MM.1S (cell line): Measurements from ENCODE around the gene NDOR1.

Source experiments
- DNase-seq: peaks from one replicate; pipeline ENCODE4 v3.0.0-alpha.2; 2015
- H2AFZ ChIP-seq: fragments of 300-600 bp; sonication (generic); 2 replicates; pipeline ENCODE4 v1.6.0; 2016; ENCODE audit warnings: antibody characterized with exemption, low read length
- H3F3A ChIP-seq: fragments of 300-600 bp; sonication (generic); 2 replicates; pipeline ENCODE4 v1.6.1; 2016; ENCODE audit warnings: mild to moderate bottlenecking, antibody characterized with exemption, low read length, moderate library complexity, mixed read lengths; ENCODE audit not compliant: insufficient read depth
- H3K27ac ChIP-seq: fragments of 300-600 bp; sonication (generic); 2 replicates; pipeline ENCODE4 v1.5.1; 2016; ENCODE audit warnings: mild to moderate bottlenecking, low read length
- H3K27me3 ChIP-seq: fragments of 300-600 bp; sonication (generic); replicated peaks from 2 replicates; pipeline ENCODE4 v1.6.0; 2016; ENCODE audit warnings: low read length; ENCODE audit not compliant: insufficient read depth
- H3K36me3 ChIP-seq: fragments of 300-600 bp; sonication (generic); replicated peaks from 2 replicates; pipeline ENCODE4 v1.6.1; 2016; ENCODE audit warnings: mild to moderate bottlenecking, low read length, mixed read lengths; ENCODE audit not compliant: insufficient read depth
- H3K4me1 ChIP-seq: fragments of 300-600 bp; sonication (generic); 2 replicates; pipeline ENCODE4 v1.6.1; 2016; ENCODE audit warnings: low read length, mixed read lengths
- H3K4me2 ChIP-seq: fragments of 300-600 bp; sonication (generic); 2 replicates; pipeline ENCODE4 v1.6.0; 2016; ENCODE audit warnings: low read depth, low read length
- H3K4me3 ChIP-seq: fragments of 300-600 bp; sonication (generic); 2 replicates; pipeline ENCODE4 v1.5.1; 2016; ENCODE audit warnings: low read length, mixed read lengths
- H3K79me2 ChIP-seq: fragments of 300-600 bp; sonication (generic); 2 replicates; pipeline ENCODE4 v1.6.1; 2016; ENCODE audit warnings: mixed run types, low read length, mixed read lengths
- H3K9ac ChIP-seq: fragments of 300-600 bp; sonication (generic); 2 replicates; pipeline ENCODE4 v1.6.1; 2016; ENCODE audit warnings: low read length, mixed read lengths
- H3K9me2 ChIP-seq: fragments of 300-600 bp; sonication (generic); replicated peaks from 2 replicates; pipeline ENCODE4 v1.6.1; 2016; ENCODE audit warnings: mild to moderate bottlenecking, low read length, mixed read lengths; ENCODE audit not compliant: insufficient read depth
- H3K9me3 ChIP-seq: fragments of 300-600 bp; sonication (generic); replicated peaks from 2 replicates; pipeline ENCODE4 v1.6.1; 2016; ENCODE audit warnings: mild to moderate bottlenecking, low read length, mixed read lengths; ENCODE audit not compliant: insufficient read depth
- H4K20me1 ChIP-seq: fragments of 300-600 bp; sonication (generic); 2 replicates; pipeline ENCODE4 v1.6.1; 2016; ENCODE audit warnings: mild to moderate bottlenecking, low read length, moderate library complexity, mixed read lengths; ENCODE audit not compliant: insufficient read depth
- CTCF ChIP-seq: fragments of 300-600 bp; sonication (generic); IDR thresholded peaks from 2 replicates; pipeline ENCODE4 v1.5.1; 2016; ENCODE audit warnings: antibody characterized with exemption, low read length, mixed read lengths
- EZH2 ChIP-seq: fragments of 300-600 bp; sonication (generic); optimal IDR thresholded peaks from 2 replicates; pipeline ENCODE3; 2017; ENCODE audit warnings: low read depth, mild to moderate bottlenecking, antibody characterized with exemption, low read length, mixed read lengths
- EZH2phosphoT487 ChIP-seq: fragments of 300-600 bp; sonication (generic); IDR thresholded peaks from 2 replicates; pipeline ENCODE4 v1.6.1; 2018; ENCODE audit warnings: antibody characterized with exemption, low read length

The NDOR1 gene

DNA sequence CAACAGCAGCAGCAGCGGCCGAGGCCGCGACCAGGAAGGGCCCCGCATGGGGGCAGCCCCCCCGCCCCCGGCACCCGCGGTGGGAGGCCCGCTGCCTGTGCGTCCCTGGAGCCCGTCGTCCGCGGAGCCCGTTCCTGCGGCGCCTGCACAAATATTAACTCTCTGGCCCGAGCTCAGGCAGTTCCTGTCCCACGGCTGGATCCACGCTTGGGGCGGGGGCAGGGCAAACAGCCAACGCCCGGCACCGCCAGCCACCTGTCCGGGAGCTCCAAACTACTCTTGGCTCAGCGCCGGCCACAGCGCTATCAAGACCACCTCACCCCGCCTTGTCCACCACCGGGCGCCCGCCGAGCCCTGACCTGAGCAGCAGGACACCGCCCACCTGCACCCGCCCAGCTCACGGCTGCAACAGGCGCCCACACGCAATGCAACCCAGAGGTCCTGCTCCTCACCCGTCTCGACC, 35.6 kb upstream of the NDOR1 start, which contains the start of gene LRRC26:
TSS of gene LRRC26 (minus strand) at position 156 of the 463 bp plus-strand sequence. CDS start at position 48, 108 bp downstream.
- H3K36me3 ChIP-seq, result no peaks in the 10 kb centered on the region
- no peak for TF ChIP-seq EZH2phosphoT487
- TF ChIP-seq EZH2, result no peak
- no peak for TF ChIP-seq CTCF
- H3K9me2 ChIP-seq, result no peaks in the 10 kb centered on the region
- H3K4me1 ChIP-seq, result no peaks in the 10 kb centered on the region
- peak within 1 kb of the TSS; percentile 72; the same call in 1 of the 2 replicates for H3K4me2 ChIP-seq
- DNase-seq, result no peak
- H4K20me1 ChIP-seq, result no peaks in the 10 kb centered on the region
- no peak within 1 kb of the TSS for H2AFZ ChIP-seq
- H3K27me3 ChIP-seq, result peaks cover 72% of the 10 kb centered on the region
- no peak within 1 kb of the TSS for H3K9ac ChIP-seq
- H3K27ac ChIP-seq, result no peak within 1 kb of the TSS
- H3K79me2 ChIP-seq, result no peaks in the 10 kb centered on the region
- no peaks in the 10 kb centered on the region for H3F3A ChIP-seq
- H3K9me3 ChIP-seq, result no peaks in the 10 kb centered on the region
- peak within 1 kb of the TSS; percentile 41; the same call in 1 of the 2 replicates for H3K4me3 ChIP-seq

GRCh38 chr9:137170486-137171148, 34.9 kb upstream of the NDOR1 start:
- Histone ChIP-seq H4K20me1 (no peaks in the 10 kb centered on the region), H3K9me2 (no peaks in the 10 kb centered on the region), H3K4me1 (no peaks in the 10 kb centered on the region), H3K9me3 (no peaks in the 10 kb centered on the region), H3F3A (no peaks in the 10 kb centered on the region), H3K4me2 (no peak overlapping the region), H3K27ac (no peak overlapping the region), H3K27me3 (peaks cover 65% of the 10 kb centered on the region), H2AFZ (no peak overlapping the region), H3K9ac (no peak overlapping the region), H3K4me3 (no peak overlapping the region), H3K36me3 (no peaks in the 10 kb centered on the region), H3K79me2 (no peaks in the 10 kb centered on the region)
- TF ChIP-seq EZH2phosphoT487, result no peak
- no peak for TF ChIP-seq CTCF
- TF ChIP-seq EZH2, result no peak
- no peak for DNase-seq

DNA sequence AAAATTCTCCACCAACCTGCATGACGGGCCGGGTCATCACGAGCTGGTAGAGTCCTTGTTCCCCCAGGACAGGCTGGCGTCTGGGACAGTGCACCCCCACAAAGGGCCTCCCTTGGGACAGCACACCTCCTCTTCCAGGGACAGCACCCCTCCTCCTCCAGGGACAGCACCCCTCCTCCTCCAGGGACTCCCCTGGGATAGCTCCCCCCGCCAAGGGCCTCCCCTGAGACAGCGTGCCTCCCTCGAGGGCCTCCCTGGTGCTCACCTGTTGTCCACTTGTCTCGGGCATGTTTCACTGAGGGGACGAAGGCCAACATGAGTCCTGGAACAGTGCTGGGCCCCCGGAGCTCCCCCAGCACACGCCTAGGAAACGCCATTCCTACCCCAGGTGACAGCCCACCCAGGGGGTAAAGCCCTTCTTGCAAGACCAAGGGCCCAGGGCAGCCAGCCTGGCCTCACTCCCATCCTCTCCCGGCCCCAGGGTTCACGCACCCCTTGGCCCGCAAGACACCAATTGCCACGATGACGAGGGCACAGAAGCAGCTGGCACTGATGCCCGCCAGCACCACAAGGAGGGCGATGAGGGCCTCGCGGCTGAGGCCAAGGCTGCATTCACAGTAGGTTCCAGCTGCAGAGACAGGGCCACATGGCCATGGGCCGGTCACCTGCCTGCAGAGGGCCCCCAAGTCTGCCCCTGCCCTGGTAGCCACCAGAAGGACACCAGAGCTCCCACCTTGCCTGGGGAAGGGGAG, 34.2 kb upstream of the NDOR1 start:
- Histone ChIP-seq H3K4me2 (no peak overlapping the region), H3K9me3 (no peaks in the 10 kb centered on the region), H3K27me3 (peaks cover 58% of the 10 kb centered on the region), H3K9ac (no peak overlapping the region), H3K79me2 (no peaks in the 10 kb centered on the region), H3K36me3 (no peaks in the 10 kb centered on the region), H3F3A (peaks cover 2% of the 10 kb centered on the region; the same call in 1 of the 2 replicates), H3K4me1 (no peaks in the 10 kb centered on the region), H2AFZ (no peak overlapping the region), H4K20me1 (no peaks in the 10 kb centered on the region), H3K27ac (no peak overlapping the region), H3K9me2 (no peaks in the 10 kb centered on the region), H3K4me3 (no peak overlapping the region)
- DNase-seq, result no peak
- TF ChIP-seq CTCF, result no peak
- TF ChIP-seq EZH2phosphoT487, result no peak
- TF ChIP-seq EZH2, result no peak
